Ishikawa (cell line): ENCODE results near the gene MTUS2.

ENCODE experiments used
- CEBPB ChIP-seq: IDR thresholded peaks from 2 replicates; pipeline ENCODE4 v1.6.1; 2012
- CREB1 ChIP-seq: IDR thresholded peaks from 2 replicates; pipeline ENCODE4 v1.6.1; 2012; ENCODE audit warnings: low read depth
- EGR1 ChIP-seq: IDR thresholded peaks from 2 replicates; pipeline ENCODE4 v1.6.1; 2012
- EP300 ChIP-seq: IDR thresholded peaks from 2 replicates; pipeline ENCODE4 v1.6.1; 2012; ENCODE audit warnings: borderline replicate concordance
- FOXM1 ChIP-seq: IDR thresholded peaks from 2 replicates; pipeline ENCODE4 v1.6.1; 2012; ENCODE audit warnings: low read depth, borderline replicate concordance
- MAX ChIP-seq: IDR thresholded peaks from 2 replicates; pipeline ENCODE4 v1.6.1; 2012
- NFIC ChIP-seq: IDR thresholded peaks from 2 replicates; pipeline ENCODE4 v1.6.1; 2012
- RAD21 ChIP-seq: IDR thresholded peaks from 2 replicates; pipeline ENCODE4 v1.6.1; 2012; ENCODE audit warnings: low read depth
- REST ChIP-seq: IDR thresholded peaks from 2 replicates; pipeline ENCODE4 v1.6.1; 2012; ENCODE audit warnings: low read depth, mild to moderate bottlenecking
- TAF1 ChIP-seq: IDR thresholded peaks from 2 replicates; pipeline ENCODE4 v1.6.1; 2012; ENCODE audit warnings: low read depth, mild to moderate bottlenecking
- TCF12 ChIP-seq: IDR thresholded peaks from 2 replicates; pipeline ENCODE4 v1.6.1; 2012; ENCODE audit warnings: low read depth
- TEAD4 ChIP-seq: IDR thresholded peaks from 2 replicates; pipeline ENCODE4 v1.6.1; 2012
- USF1 ChIP-seq: IDR thresholded peaks from 2 replicates; pipeline ENCODE4 v1.6.1; 2012
- YY1 ChIP-seq: IDR thresholded peaks from 2 replicates; pipeline ENCODE4 v1.6.1; 2012; ENCODE audit warnings: low read depth
- ZBTB7A ChIP-seq: IDR thresholded peaks from 2 replicates; pipeline ENCODE4 v1.6.1; 2012; ENCODE audit warnings: low read depth

The MTUS2 gene

GRCh38 chr13:29507356-29507755 lies 687.2 kb downstream of the MTUS2 start:
- no peak for TF ChIP-seq ZBTB7A
- TF ChIP-seq TAF1 = no peak
- TF ChIP-seq MAX = no peak
- TF ChIP-seq TEAD4 = no peak
- TF ChIP-seq CREB1 = no peak
- 0 out of 2 replicates have a peak, but pooled peaks have one; percentile 18 for TF ChIP-seq USF1
- no peak for TF ChIP-seq FOXM1

- TF ChIP-seq MAX (no peak), RAD21 (peak; percentile 93), EP300 (no peak), CEBPB (no peak), FOXM1 (no peak), TCF12 (no peak), REST (no peak), CREB1 (no peak), YY1 (no peak), TAF1 (no peak), EGR1 (no peak), NFIC (peak; percentile 38; the same call in 1 of the 2 replicates)
Measured at GRCh38 chr13:29508130-29508875, 688.2 kb downstream of the MTUS2 start.

GRCh38 chr13:29508876-29509252 lies 688.7 kb downstream of the MTUS2 start:
- TF ChIP-seq EGR1 = no peak
- TF ChIP-seq CREB1 = no peak
- TF ChIP-seq USF1 = no peak
- TF ChIP-seq TEAD4 = no peak
- TF ChIP-seq YY1 = no peak
- TF ChIP-seq FOXM1 = no peak
- no peak for TF ChIP-seq REST
- no peak for TF ChIP-seq NFIC
- no peak for TF ChIP-seq MAX
- TF ChIP-seq EP300 = no peak
- no peak for TF ChIP-seq TAF1
- TF ChIP-seq RAD21 = no peak
- no peak for TF ChIP-seq TCF12
- TF ChIP-seq CEBPB = no peak
- no peak for TF ChIP-seq ZBTB7A

GRCh38 chr13:29509999-29510589 lies 690.0 kb downstream of the MTUS2 start:
- TF ChIP-seq FOXM1 (no peak), ZBTB7A (no peak), TCF12 (no peak), CEBPB (no peak), NFIC (no peak)

GRCh38 chr13:29510651-29511084 lies 690.5 kb downstream of the MTUS2 start:
- TF ChIP-seq CREB1 (no peak), REST (no peak), USF1 (no peak), EGR1 (no peak), TEAD4 (no peak), ZBTB7A (no peak), RAD21 (no peak), TCF12 (no peak), TAF1 (no peak), EP300 (no peak), NFIC (no peak), YY1 (no peak), MAX (no peak), CEBPB (no peak), FOXM1 (no peak)
